ENCODE measurements around the gene INPP4A. TPM values are rescaled to one million over a fixed set of nuclear protein-coding genes. Genes with fewer than 3 reads are reported as not detected.

Gene INPP4A
- total RNA-seq, 1 donor from 2014 or later, result 32.4 TPM

- H3K4me1 Mint-ChIP-seq, result no peaks in the 10 kb centered on the region
- no peaks in the 10 kb centered on the region for H3K36me3 Mint-ChIP-seq (ENCODE audit: low read depth)
- H3K27me3 Mint-ChIP-seq (ENCODE audit: low read depth), result no peaks in the 10 kb centered on the region
- no peaks in the 10 kb centered on the region for H3K9me3 Mint-ChIP-seq
- H3K4me3 Mint-ChIP-seq, result no peak overlapping the region
- H3K27ac Mint-ChIP-seq (ENCODE audit: unreplicated experiment), result no peak overlapping the region
- DNase-seq (ENCODE audit: low read depth, low spot score), result no peak
- peak; percentile 31 for TF ChIP-seq CTCF (conservative IDR thresholded peaks at IDR 0.05)
These were observed 132.7 kb downstream of the INPP4A start for GRCh38 chr2:98577313-98577712.

- TF ChIP-seq CTCF (conservative IDR thresholded peaks at IDR 0.05), result no peak
- no peaks in the 10 kb centered on the region for H3K27me3 Mint-ChIP-seq (ENCODE audit: low read depth)
- H3K36me3 Mint-ChIP-seq (ENCODE audit: low read depth), result no peaks in the 10 kb centered on the region
- no peaks in the 10 kb centered on the region for H3K4me1 Mint-ChIP-seq
- no peak for DNase-seq (ENCODE audit: low read depth, low spot score)
- H3K4me3 Mint-ChIP-seq, result no peak overlapping the region
- no peaks in the 10 kb centered on the region for H3K9me3 Mint-ChIP-seq
- H3K27ac Mint-ChIP-seq (ENCODE audit: unreplicated experiment), result no peak overlapping the region
These were observed 133.6 kb downstream of the INPP4A start for GRCh38 chr2:98578231-98578630.

GRCh38 chr2:98579926-98580325, 135.3 kb downstream of the INPP4A start:
- TF ChIP-seq CTCF (conservative IDR thresholded peaks at IDR 0.05), result no peak
- Mint-ChIP-seq H3K27ac (ENCODE audit: unreplicated experiment) (no peak overlapping the region), H3K4me3 (no peak overlapping the region), H3K9me3 (no peaks in the 10 kb centered on the region), H3K27me3 (ENCODE audit: low read depth) (no peaks in the 10 kb centered on the region), H3K36me3 (ENCODE audit: low read depth) (no peaks in the 10 kb centered on the region), H3K4me1 (no peaks in the 10 kb centered on the region)
- no peak for DNase-seq (ENCODE audit: low read depth, low spot score)

GRCh38 chr2:98580656-98581284, 136.1 kb downstream of the INPP4A start:
- Mint-ChIP-seq H3K4me3 (no peak overlapping the region), H3K4me1 (no peaks in the 10 kb centered on the region), H3K27ac (ENCODE audit: unreplicated experiment) (no peak overlapping the region), H3K27me3 (ENCODE audit: low read depth) (no peaks in the 10 kb centered on the region), H3K36me3 (ENCODE audit: low read depth) (no peaks in the 10 kb centered on the region), H3K9me3 (no peaks in the 10 kb centered on the region)
- no peak for TF ChIP-seq CTCF (conservative IDR thresholded peaks at IDR 0.05)
- DNase-seq (ENCODE audit: low read depth, low spot score), result no peak

GRCh38 chr2:98582523-98582922, 137.9 kb downstream of the INPP4A start:
- Mint-ChIP-seq H3K4me3 (no peak overlapping the region), H3K36me3 (ENCODE audit: low read depth) (no peaks in the 10 kb centered on the region), H3K4me1 (no peaks in the 10 kb centered on the region), H3K27ac (ENCODE audit: unreplicated experiment) (no peak overlapping the region), H3K27me3 (ENCODE audit: low read depth) (no peaks in the 10 kb centered on the region), H3K9me3 (no peaks in the 10 kb centered on the region)
- DNase-seq (ENCODE audit: low read depth, low spot score), result no peak
- TF ChIP-seq CTCF (conservative IDR thresholded peaks at IDR 0.05), result no peak

All from neural crest cell (in vitro differentiated cells).